Dermis microvascular lymphatic vessel endothelial cell (primary cell): ENCODE results near the gene SNX13. TPM values are rescaled to one million over a fixed set of nuclear protein-coding genes. Genes with fewer than 3 reads are reported as not detected.

Experiments
- DNase-seq, 2 donors: peaks; one replicate each; pipeline versions ENCODE4 v3.0.0 to v3.0.0-alpha.2; 2010; ENCODE audit warnings: low read depth in 2 of 2
- total RNA-seq: library from RNA; depleted of rRNA; stranded (reverse); fragments of >200 nt; gene quantifications from 2 replicates; pipeline ENCODE4 v1.2.1, GENCODE V29; 2014

SNX13 gene
- total RNA-seq, 1 donor from 2014 or later = 18.5 TPM

DNA sequence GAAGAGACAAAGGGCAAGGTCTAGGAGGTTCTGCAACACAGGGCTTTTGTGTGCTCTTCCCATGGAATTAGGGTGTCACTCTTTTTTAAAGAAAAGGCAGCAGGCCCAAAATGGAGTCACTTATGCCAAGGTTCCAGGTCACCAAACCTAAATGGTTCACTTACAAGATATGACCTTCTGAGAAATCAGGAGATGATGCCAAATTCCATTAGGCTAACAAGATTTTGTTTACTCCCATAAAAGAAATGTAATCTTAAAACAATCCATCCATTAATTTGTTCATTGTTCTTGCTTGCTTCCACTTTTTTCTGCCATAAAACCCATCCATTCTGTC, 158.1 kb downstream of the SNX13 start:
- DNase-seq = no peak

DNA sequence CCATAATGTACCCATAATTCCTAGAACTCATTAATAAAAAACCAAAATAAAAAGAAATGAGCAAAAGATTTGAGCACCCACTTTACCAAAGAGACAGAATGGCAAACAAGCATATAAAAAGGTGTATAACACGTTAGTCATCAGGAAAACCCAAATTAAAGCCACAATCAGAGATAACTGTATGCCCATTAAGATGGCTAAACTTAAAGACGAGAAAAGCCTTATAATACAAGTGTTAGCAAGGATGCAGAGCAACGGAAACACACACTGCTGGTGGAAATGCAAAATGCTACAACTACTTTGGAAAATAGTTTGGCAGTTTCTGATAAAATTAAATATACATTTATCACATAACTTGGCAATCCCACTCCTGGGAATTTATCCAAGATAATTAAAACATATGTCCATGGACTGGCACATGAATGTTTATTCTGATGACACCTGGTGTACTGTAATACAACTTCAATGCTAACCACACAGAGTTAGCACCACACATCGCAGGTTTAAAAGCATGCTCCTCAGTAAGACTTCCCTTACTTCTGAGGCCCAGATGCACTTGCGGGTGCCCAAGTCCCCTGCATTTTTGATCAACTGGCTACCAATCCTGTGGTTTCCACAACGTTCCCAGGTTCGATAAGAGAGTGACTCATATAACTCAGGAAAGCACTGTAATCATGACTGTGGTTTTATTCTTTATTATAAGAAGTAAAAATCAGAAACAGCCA, 158.6 kb downstream of the SNX13 start:
- DNase-seq = peak in 1 of 2 donors; percentile 19

DNA sequence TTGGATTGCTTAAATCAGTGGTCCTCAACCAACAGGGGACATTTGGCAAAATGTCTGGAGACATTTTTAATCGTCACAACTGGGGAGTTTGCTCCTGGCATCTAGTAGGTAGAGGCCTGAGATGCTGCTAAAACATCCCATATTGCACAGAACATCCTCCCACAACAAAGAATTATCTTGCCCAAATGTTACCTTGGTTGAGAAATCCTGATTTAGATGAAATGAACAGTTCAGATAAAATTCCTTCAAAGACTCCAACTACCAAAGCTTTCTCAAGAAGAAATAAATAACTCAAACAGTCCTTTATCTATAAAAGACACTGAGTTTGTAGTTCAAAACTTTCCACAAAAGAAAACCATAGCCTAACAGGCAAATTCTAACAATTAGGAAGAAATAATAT, 160.9 kb downstream of the SNX13 start:
- DNase-seq = no peak

DNA sequence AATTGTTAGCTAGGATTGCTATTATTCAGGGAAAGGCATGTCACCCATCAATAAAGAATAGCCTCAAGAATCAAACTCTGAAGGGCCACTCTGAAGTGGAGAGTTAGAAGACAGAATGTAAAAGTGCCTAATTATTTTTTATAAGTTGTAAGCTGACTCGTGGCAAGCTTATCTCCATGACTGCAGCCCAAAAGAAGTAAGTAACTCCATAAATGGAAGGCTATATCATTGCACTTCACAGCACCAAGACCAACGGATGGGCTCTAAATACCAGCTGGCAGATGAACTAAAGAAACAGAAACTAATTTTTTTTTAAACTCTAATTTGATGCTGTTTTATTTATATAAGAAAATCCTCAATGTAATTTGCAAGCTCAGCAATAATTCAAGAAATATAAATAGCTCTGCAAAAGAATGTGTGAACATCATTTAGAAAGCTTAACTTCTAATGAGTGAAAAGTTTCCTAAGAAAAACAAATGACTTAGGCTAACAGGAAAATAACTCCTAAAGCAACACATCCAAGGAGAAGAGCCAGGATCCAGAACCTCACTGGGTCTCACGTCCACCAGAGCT, 165.5 kb downstream of the SNX13 start:
- no peak for DNase-seq

DNA sequence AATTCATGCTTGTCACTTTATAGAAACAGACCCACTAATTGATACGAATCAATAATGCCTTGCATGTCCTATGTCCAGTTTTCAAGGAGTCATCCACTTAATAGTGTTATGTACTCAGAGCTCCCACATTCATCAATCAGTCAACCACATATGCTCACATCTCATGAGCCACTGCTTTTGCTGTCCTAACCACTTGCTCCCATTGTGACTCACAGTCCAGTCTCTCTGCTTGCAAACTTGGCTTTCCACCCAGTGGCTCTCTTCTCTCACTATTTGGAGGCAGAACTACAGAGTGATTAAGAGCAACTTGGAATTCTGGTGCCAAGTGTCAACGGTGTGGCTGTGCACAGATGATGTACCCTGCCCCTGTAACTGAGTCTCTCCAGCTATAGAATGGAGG, 166.0 kb downstream of the SNX13 start:
- DNase-seq = no peak

DNA sequence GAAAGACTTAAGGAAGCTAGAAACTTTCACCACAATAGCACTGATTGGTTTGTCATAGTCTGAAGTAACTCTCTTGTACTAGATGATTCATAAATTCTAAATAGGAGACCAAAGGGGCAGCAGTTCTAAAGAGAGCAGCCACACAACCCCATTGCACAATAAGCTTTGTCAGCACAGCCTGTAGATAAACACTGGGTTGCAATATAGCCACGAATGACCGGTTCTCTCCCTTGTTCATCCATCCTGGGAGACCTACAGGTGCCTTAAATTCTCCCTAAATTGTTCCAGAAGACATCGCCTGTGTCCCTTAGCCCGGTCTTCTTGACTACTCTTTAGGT, 167.0 kb downstream of the SNX13 start:
- DNase-seq = no peak

DNA sequence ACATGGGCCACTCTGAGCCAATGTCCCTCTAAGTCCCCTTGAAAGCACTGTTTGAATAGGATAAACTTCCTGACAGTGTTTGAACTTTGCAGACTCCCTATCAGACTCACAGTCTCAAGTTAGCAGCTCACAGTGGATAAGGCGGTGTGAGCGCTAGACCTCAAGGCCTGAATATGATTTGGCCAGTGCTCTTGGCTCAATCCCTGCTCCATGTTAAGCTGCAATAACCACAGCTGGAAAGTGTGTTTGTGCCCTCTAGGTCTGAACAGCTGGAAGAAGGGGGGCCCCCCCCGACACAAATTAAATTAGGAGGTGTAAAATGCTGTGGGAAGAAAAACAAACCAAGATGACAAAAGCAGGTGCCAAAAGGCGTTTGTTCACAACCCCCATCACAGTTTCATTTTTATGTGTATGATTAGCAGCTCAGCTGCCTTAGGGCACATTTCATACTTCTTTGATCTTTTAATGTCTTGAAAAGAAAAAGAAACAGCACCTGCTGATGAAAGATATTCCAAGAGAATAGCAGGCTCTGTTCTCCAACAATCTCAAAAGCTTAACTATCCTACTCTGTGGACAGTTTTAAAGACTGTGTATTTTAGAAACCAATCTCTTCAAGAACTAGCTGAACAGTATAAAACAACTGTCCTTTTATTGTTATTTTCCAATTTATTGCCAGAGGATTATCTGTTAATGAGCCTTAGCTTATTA, 167.6 kb downstream of the SNX13 start:
- no peak for DNase-seq

DNA sequence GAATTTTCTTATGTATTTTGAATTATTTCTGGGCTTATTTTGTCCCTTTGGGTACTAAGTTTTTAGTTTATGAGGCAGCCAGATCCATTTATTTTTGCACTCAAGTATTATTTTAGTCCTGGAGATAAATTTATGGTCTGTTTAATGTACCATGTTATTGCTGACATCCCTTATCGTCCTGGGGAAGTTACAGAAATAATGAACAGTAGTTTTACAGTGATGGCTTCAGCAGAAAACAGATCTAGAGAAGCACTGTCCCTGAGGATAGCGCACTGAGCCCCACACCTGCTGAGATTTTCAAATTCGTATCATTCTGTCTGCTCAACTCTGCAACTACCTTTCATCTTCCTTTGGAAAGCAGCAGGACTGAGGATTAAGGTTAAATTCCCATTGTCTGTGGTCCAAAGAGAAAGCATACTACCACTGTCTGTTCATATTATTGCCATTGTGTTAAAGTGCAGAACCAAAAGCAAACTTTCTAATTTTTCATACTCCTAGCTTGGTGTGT, 168.3 kb downstream of the SNX13 start:
- no peak for DNase-seq

DNA sequence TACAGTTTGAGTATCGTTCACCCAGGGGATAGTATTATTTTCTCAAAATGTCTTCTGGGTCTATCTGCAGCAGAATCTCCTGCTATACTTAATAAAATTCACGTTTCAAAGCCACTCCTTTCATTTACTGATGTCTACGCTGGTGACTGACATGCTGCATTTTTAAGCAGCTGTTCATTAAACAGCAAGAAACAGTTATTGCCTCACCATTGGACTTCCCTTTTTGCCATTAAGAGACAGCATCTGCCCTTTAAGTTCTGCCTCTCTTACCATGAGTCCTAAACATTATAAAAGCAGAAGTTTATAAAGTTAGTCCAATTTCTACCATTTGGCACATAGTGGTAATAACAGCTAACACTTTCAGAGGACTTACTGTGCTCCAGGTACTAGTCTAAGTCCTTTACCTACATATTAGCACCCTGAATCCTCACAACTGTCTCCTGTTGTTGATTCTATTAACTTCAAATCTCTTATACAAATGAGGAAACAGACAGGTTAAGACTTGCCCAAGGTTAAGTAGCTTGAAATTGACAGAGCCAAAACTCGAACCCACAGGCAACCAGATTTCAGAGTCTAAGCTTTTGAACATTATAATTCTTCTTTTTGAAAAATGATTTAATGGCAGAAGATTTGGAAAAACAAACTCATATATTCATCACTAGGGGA, 169.5 kb downstream of the SNX13 start:
- DNase-seq = no peak

DNA sequence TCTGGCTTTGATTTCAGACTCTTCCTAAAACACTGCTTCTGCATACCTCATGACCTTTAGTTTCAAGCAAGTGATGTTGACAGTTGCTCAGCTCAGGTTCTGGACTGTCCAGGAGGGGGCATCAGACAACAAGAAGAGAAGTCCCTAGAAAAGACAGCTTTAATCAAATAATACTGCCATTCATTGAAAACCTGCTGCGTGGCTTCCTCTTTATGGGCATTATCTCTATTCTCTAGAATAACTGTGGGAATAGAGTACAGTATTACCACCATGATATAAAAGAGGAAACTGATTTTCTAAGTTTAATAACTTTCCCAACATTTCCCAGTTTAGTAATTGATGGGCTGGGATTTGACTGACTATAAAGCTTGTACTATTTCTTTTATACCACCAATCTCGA, 170.4 kb downstream of the SNX13 start:
- peak; percentile 61 to 75 for DNase-seq

DNA sequence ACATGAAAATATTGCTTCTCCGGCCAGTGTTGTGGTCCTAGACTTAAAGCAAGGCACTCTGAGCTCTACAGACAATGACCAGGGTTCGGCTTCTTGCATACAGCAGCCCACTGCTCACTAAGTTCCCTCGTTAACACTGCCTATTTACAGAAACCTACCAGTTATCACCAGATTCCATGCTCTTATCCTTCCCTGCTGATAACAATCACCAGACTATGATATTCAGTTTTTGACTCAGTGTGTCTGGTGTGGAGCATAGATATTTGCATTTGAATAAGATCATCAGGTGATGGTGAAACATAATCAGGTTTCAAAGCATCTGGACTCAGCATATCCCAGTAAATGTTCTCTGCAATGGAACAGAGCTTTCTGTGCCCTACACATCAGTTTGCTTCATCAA, 182.3 kb downstream of the SNX13 start:
- no peak for DNase-seq

DNA sequence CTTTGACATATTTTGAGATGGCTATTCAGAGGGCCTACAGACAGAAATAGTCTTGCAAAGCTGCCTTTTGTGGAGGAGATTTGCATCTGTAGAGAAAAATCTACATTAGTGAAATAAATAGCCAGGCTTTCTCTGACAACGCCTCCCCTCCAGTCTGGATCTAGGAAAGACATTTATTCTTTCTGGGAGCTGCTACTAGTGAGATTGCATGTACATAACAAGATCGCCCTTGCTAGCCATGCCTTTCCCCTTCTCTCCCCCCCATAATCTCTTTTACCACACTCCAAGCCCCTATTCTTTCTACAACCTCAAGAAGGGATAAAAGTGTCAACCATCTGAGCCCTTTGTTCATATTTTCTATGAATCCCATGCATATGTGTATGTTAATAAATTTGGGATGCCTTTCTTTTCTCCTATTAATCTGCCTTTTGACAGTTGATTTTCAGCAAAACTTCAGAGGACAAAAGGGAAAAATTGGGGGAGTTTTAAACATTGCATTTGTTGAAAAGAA, 194.2 kb downstream of the SNX13 start:
- no peak for DNase-seq

DNA sequence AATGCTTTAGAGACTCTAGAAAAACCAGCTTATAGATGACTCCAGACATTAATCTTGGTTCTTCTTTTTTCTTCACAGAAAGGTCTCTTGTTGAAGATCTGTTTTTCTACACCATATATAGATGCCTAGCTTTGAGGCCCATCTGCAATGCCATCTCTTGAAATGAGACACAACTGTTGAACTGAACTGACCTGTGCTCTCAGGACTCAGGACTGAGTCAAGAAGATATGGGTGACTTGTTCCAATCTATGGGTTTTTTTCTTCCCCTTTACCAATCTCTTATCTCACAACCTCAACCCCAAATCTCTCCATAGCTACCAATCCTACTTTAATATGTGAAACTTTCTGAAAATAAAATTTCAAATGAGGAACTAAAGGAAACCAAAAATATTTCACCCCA, 194.7 kb downstream of the SNX13 start:
- DNase-seq = no peak

DNA sequence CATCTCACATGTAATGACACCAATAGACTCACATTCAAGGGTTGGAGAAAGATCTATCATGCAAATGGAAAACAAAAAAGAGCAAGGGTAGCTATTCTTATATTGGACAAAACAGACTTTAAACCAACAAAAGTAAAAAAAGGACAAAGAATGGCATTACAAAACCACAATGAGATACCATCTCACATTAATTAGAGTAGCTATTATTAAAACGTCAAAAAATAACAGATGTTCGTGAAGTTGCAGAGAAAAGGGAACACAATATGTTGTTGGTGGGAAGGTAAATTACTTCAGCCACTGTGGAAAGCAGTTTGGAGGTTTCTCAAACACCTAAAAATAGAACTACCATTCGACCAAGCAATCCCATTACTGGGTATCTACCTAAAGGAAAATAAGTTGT, 197.0 kb downstream of the SNX13 start:
- DNase-seq = no peak

DNA sequence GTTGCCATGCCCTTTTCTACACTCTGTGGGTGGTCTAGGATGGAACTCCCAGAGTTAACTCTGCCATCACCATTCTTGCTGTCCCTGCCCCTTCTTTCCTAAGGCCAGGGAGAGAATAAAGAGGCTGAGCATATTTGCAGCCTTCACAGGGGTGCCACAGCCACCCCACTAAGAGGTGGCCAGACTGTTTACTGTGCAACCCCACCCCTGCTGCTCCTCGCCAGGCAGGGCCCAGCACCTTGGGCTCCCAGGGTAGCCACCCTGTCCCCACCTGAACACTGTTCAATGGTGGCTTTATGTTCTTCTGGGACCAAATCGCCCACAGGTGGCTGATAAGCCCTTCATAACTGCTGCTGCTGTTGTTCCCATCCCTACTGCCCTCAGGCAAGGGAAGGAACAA, 198.9 kb downstream of the SNX13 start:
- no peak for DNase-seq

Other genes starting within 250 kb of the SNX13 start
- not detected in 2 replicates for gene PRPS1L1, start 87.4 kb upstream of the SNX13 start, total RNA-seq